ENCODE results near the gene YRDC. TPM values are rescaled to one million over a fixed set of nuclear protein-coding genes. Genes with fewer than 3 reads are reported as not detected.

The YRDC gene
- total and polyA plus RNA-seq, 4 donors, result 4.4 to 9.8 (median 9.4) TPM

- Histone ChIP-seq H3K4me1 (ENCODE audit: control insufficient read depth in 4 of 4, insufficient read depth in 4 of 4, low read length in 3 of 4) (peaks cover 0 to 9% (median 6%) of the 10 kb centered on the region in 4 donors), H3K36me3 (ENCODE audit: control insufficient read depth in 4 of 4, insufficient read depth in 3 of 4, low read depth in 1 of 4, low read length in 3 of 4) (peaks cover 10 to 48% (median 27%) of the 10 kb centered on the region in 4 donors), H3K27ac (ENCODE audit: low read depth in 1 of 2, low read length in 2 of 2) (peak overlapping the region; percentile 33 to 44), H3K4me3 (ENCODE audit: low read depth in 1 of 3, low read length in 3 of 3) (no peak overlapping the region), H3K9me3 (ENCODE audit: control insufficient read depth in 4 of 4, low read length in 3 of 4) (no peaks in the 10 kb centered on the region), H3K9ac (ENCODE audit: low read depth in 1 of 2, low read length in 2 of 2) (no peak overlapping the region), H3K27me3 (ENCODE audit: control insufficient read depth in 4 of 4, insufficient read depth in 4 of 4, low read length in 3 of 4) (no peaks in the 10 kb centered on the region)
- DNase-seq (ENCODE audit: low spot score), result no peak
- peak in 1 of 2 donors; percentile 12 for TF ChIP-seq GABPA (IDR thresholded peaks at IDR 0.05 in 1 of 2, conservative IDR thresholded peaks at IDR 0.05 in 1 of 2)
- TF ChIP-seq JUND (IDR thresholded peaks at IDR 0.05), result peak in 1 of 2 donors; percentile 11
- TF ChIP-seq, protein P1, sequence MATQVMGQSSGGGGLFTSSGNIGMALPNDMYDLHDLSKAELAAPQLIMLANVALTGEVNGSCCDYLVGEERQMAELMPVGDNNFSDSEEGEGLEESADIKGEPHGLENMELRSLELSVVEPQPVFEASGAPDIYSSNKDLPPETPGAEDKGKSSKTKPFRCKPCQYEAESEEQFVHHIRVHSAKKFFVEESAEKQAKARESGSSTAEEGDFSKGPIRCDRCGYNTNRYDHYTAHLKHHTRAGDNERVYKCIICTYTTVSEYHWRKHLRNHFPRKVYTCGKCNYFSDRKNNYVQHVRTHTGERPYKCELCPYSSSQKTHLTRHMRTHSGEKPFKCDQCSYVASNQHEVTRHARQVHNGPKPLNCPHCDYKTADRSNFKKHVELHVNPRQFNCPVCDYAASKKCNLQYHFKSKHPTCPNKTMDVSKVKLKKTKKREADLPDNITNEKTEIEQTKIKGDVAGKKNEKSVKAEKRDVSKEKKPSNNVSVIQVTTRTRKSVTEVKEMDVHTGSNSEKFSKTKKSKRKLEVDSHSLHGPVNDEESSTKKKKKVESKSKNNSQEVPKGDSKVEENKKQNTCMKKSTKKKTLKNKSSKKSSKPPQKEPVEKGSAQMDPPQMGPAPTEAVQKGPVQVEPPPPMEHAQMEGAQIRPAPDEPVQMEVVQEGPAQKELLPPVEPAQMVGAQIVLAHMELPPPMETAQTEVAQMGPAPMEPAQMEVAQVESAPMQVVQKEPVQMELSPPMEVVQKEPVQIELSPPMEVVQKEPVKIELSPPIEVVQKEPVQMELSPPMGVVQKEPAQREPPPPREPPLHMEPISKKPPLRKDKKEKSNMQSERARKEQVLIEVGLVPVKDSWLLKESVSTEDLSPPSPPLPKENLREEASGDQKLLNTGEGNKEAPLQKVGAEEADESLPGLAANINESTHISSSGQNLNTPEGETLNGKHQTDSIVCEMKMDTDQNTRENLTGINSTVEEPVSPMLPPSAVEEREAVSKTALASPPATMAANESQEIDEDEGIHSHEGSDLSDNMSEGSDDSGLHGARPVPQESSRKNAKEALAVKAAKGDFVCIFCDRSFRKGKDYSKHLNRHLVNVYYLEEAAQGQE (IDR thresholded peaks at IDR 0.05), result no peak
- WGBS, result 15% methylated on average over 2 of the region's 2 CpGs
Observed at GRCh38 chr1:37817481-37817880, 9.5 kb upstream of the YRDC start.

DNA sequence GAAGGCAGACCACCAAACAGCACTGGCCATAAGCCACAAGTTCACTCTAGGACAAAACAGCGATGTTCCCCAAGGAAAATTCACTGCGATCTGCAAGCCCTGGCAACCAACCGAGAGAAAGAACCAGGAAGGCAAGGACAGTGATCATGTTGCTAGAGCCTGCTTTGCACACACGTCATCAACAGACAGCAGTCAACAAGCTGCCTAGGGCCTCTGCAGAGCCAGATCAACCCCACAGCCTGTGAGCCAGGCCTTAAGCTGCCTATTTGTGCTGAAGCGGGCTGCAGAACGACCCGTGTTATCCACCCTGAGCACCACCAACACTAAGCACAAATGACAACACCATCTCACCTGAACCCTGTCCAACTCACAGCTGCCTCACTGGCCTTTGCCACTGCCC, 6.2 kb upstream of the YRDC start:
- Histone ChIP-seq H3K9me3 (ENCODE audit: control insufficient read depth in 4 of 4, low read length in 3 of 4) (no peaks in the 10 kb centered on the region), H3K27me3 (ENCODE audit: control insufficient read depth in 4 of 4, insufficient read depth in 4 of 4, low read length in 3 of 4) (no peaks in the 10 kb centered on the region), H3K36me3 (ENCODE audit: control insufficient read depth in 4 of 4, insufficient read depth in 3 of 4, low read depth in 1 of 4, low read length in 3 of 4) (peaks cover 0 to 28% (median 12%) of the 10 kb centered on the region in 4 donors), H3K9ac (ENCODE audit: low read depth in 1 of 2, low read length in 2 of 2) (no peak overlapping the region), H3K4me3 (ENCODE audit: low read depth in 1 of 3, low read length in 3 of 3) (no peak overlapping the region), H3K27ac (ENCODE audit: low read depth in 1 of 2, low read length in 2 of 2) (no peak overlapping the region), H3K4me1 (ENCODE audit: control insufficient read depth in 4 of 4, insufficient read depth in 4 of 4, low read length in 3 of 4) (peaks cover 4 to 17% (median 10%) of the 10 kb centered on the region in 4 donors)
- WGBS, result 95% methylated on average over 7 of the region's 7 CpGs
- TF ChIP-seq HNF4G (IDR thresholded peaks at IDR 0.05), result no peak
- no peak for DNase-seq (ENCODE audit: low spot score)

GRCh38 chr1:37813529-37814145, 5.6 kb upstream of the YRDC start:
- Histone ChIP-seq H3K36me3 (ENCODE audit: control insufficient read depth in 4 of 4, insufficient read depth in 3 of 4, low read depth in 1 of 4, low read length in 3 of 4) (peaks cover 0 to 24% (median 12%) of the 10 kb centered on the region in 4 donors), H3K9me3 (ENCODE audit: control insufficient read depth in 4 of 4, low read length in 3 of 4) (no peaks in the 10 kb centered on the region), H3K27me3 (ENCODE audit: control insufficient read depth in 4 of 4, insufficient read depth in 4 of 4, low read length in 3 of 4) (no peaks in the 10 kb centered on the region), H3K9ac (ENCODE audit: low read depth in 1 of 2, low read length in 2 of 2) (no peak overlapping the region), H3K27ac (ENCODE audit: low read depth in 1 of 2, low read length in 2 of 2) (no peak overlapping the region), H3K4me1 (ENCODE audit: control insufficient read depth in 4 of 4, insufficient read depth in 4 of 4, low read length in 3 of 4) (peaks cover 6 to 24% (median 15%) of the 10 kb centered on the region in 4 donors), H3K4me3 (ENCODE audit: low read depth in 1 of 3, low read length in 3 of 3) (no peak overlapping the region)
- WGBS, result 87% methylated on average over 2 of the region's 2 CpGs
- no peak for DNase-seq (ENCODE audit: low spot score)
- no peak for TF ChIP-seq RXRA (IDR thresholded peaks at IDR 0.05)
- no peak for TF ChIP-seq FOXA2 (IDR thresholded peaks at IDR 0.05)
- TF ChIP-seq YY1 (IDR thresholded peaks at IDR 0.05), result no peak
- TF ChIP-seq SP1 (IDR thresholded peaks at IDR 0.05), result no peak
- no peak for TF ChIP-seq EGR1 (IDR thresholded peaks at IDR 0.05; ENCODE audit: low read depth in 2 of 2)
- no peak for TF ChIP-seq JUND (IDR thresholded peaks at IDR 0.05)
- TF ChIP-seq NR2F2 (IDR thresholded peaks at IDR 0.05), result no peak
- TF ChIP-seq, protein P2, sequence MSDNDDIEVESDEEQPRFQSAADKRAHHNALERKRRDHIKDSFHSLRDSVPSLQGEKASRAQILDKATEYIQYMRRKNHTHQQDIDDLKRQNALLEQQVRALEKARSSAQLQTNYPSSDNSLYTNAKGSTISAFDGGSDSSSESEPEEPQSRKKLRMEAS (IDR thresholded peaks at IDR 0.05), result no peak
- TF ChIP-seq, protein P1 (IDR thresholded peaks at IDR 0.05), result no peak
- TF ChIP-seq, protein P3, sequence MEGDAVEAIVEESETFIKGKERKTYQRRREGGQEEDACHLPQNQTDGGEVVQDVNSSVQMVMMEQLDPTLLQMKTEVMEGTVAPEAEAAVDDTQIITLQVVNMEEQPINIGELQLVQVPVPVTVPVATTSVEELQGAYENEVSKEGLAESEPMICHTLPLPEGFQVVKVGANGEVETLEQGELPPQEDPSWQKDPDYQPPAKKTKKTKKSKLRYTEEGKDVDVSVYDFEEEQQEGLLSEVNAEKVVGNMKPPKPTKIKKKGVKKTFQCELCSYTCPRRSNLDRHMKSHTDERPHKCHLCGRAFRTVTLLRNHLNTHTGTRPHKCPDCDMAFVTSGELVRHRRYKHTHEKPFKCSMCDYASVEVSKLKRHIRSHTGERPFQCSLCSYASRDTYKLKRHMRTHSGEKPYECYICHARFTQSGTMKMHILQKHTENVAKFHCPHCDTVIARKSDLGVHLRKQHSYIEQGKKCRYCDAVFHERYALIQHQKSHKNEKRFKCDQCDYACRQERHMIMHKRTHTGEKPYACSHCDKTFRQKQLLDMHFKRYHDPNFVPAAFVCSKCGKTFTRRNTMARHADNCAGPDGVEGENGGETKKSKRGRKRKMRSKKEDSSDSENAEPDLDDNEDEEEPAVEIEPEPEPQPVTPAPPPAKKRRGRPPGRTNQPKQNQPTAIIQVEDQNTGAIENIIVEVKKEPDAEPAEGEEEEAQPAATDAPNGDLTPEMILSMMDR (IDR thresholded peaks at IDR 0.05; ENCODE audit: low read depth, low read length, missing input control), result no peak
- no peak for TF ChIP-seq RAD21 (IDR thresholded peaks at IDR 0.05)
- no peak for TF ChIP-seq HNF4G (IDR thresholded peaks at IDR 0.05)
- no peak for TF ChIP-seq GABPA (IDR thresholded peaks at IDR 0.05 in 1 of 2, conservative IDR thresholded peaks at IDR 0.05 in 1 of 2)
- no peak for TF ChIP-seq HNF4A (conservative IDR thresholded peaks at IDR 0.05)
- TF ChIP-seq TAF1 (conservative IDR thresholded peaks at IDR 0.05), result no peak
- TF ChIP-seq FOXA1 (IDR thresholded peaks at IDR 0.05), result no peak
- TF ChIP-seq, protein P4, sequence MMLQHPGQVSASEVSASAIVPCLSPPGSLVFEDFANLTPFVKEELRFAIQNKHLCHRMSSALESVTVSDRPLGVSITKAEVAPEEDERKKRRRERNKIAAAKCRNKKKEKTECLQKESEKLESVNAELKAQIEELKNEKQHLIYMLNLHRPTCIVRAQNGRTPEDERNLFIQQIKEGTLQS (IDR thresholded peaks at IDR 0.05), result no peak
